Measurements from ENCODE around the gene ZNF396. TPM values are rescaled to one million over a fixed set of nuclear protein-coding genes. Genes with fewer than 3 reads are reported as not detected.

The ZNF396 gene
- total RNA-seq, 4 donors from 2014 or later: 0.11 to 2.0 (median 0.95) TPM

GRCh38 chr18:35322486-35323458 lies 54.4 kb downstream of the ZNF396 start:
- 68 to 71% methylated on average over 3 of the region's 3 CpGs for WGBS, 2 donors
- intact Hi-C loops (cut with DNase I): no loop called here
- Histone ChIP-seq H3K36me3 (no peaks in the 10 kb centered on the region), H3K27me3 (no peaks in the 10 kb centered on the region), H3K9me3 (no peaks in the 10 kb centered on the region), H3K4me3 (no peak overlapping the region), H3K4me1 (peaks cover 0 to 10% (median 0%) of the 10 kb centered on the region in 3 donors), H3K27ac (no peak overlapping the region)
- DNase-seq: no peak
- no peak for TF ChIP-seq CTCF (IDR thresholded peaks at IDR 0.05)
- no peak for TF ChIP-seq POLR2A (IDR thresholded peaks at IDR 0.05)

Other genes starting within 250 kb of the ZNF396 start
- gene ZNF397, start 136.3 kb downstream of the ZNF396 start, total RNA-seq: 10 to 100 TPM; 10.4 to 24.2 (median 15.5) TPM
- 10 to 100 TPM in 1 of 4 donors, 1 to 10 TPM in 3; 4.1 to 14.9 (median 8.0) TPM for gene ZSCAN30, start 87.1 kb downstream of the ZNF396 start, total RNA-seq
- gene ZNF24, start 32.9 kb downstream of the ZNF396 start, total RNA-seq: 10 to 100 TPM; 20.8 to 30.3 (median 23.4) TPM
- gene INO80C, start 120.6 kb upstream of the ZNF396 start, total RNA-seq: 10 to 100 TPM; 13.2 to 30.1 (median 17.9) TPM
- 100 to 1,000 TPM in 1 of 4 donors, 10 to 100 TPM in 3; 47.6 to 129 (median 73.5) TPM for gene GALNT1, start 204.4 kb upstream of the ZNF396 start, total RNA-seq